ENCODE results near the gene IL21R.
"Not testable (repeated sequence)": the region's sequence is repeated elsewhere in the genome, so short reads cannot be mapped to it uniquely, and the experiment has no call there.

The IL21R gene

DNA sequence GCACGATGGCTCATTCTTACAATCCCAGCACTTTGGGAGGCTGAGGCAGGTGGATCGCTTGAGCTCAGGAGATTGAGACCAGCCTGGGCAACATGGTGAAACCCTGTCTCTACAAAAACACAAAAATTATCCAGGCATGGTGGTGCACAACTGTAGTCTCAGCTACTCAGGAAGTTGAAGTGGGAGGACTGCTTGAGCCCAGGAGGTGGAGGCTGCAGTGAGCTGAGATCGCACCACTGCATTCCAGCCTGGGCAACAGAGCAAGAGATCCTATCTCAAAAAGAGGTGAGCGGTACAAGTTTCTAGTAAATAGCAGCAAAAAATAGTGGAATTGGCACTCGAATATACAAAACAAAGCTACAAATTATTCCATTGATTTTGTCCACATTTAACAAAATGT, 31.2 kb downstream of the IL21R start:
- H3K27me3 ChIP-seq (ENCODE audit: control insufficient read depth in 2 of 2, insufficient read depth in 2 of 2, low read length in 2 of 2); H3K4me1 ChIP-seq (ENCODE audit: control insufficient read depth in 2 of 2, insufficient read depth in 2 of 2, low read length in 2 of 2); H3K27ac ChIP-seq (ENCODE audit: low read depth in 2 of 2, low read length in 2 of 2); H3K36me3 ChIP-seq (ENCODE audit: control insufficient read depth in 2 of 2, insufficient read depth in 2 of 2, low read length in 2 of 2); H3K9me3 ChIP-seq (ENCODE audit: control insufficient read depth in 2 of 2, low read length in 2 of 2); H3K9ac ChIP-seq (ENCODE audit: low read depth in 1 of 2, low read length in 2 of 2); H3K4me3 ChIP-seq (ENCODE audit: low read length in 2 of 2): not testable (repeated sequence)

DNA sequence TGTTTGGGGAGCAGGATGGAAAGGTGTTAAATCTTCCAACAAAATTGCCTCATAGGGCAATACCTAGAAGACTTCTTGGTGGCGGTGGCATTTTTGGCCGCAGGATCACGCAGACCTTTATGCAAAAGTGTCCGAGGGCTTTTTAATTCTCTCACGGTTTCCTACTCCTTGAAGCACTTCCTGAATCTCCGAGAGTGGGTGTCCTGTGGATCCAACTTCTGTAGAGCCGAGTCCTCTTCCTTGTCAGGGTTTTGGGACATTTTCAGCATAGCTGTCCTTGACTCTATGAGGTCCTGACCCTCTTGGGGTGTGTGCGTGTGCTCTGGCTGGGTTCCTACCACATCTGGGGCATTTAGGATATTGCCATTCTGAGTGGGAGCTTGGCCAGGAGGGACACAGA, 31.7 kb downstream of the IL21R start:
- Histone ChIP-seq H3K27ac (ENCODE audit: low read depth in 2 of 2, low read length in 2 of 2) (no peak overlapping the region), H3K36me3 (ENCODE audit: control insufficient read depth in 2 of 2, insufficient read depth in 2 of 2, low read length in 2 of 2) (no peaks in the 10 kb centered on the region), H3K27me3 (ENCODE audit: control insufficient read depth in 2 of 2, insufficient read depth in 2 of 2, low read length in 2 of 2) (no peaks in the 10 kb centered on the region), H3K9me3 (ENCODE audit: control insufficient read depth in 2 of 2, low read length in 2 of 2) (no peaks in the 10 kb centered on the region), H3K4me3 (ENCODE audit: low read length in 2 of 2) (no peak overlapping the region), H3K9ac (ENCODE audit: low read depth in 1 of 2, low read length in 2 of 2) (no peak overlapping the region), H3K4me1 (ENCODE audit: control insufficient read depth in 2 of 2, insufficient read depth in 2 of 2, low read length in 2 of 2) (no peaks in the 10 kb centered on the region)

DNA sequence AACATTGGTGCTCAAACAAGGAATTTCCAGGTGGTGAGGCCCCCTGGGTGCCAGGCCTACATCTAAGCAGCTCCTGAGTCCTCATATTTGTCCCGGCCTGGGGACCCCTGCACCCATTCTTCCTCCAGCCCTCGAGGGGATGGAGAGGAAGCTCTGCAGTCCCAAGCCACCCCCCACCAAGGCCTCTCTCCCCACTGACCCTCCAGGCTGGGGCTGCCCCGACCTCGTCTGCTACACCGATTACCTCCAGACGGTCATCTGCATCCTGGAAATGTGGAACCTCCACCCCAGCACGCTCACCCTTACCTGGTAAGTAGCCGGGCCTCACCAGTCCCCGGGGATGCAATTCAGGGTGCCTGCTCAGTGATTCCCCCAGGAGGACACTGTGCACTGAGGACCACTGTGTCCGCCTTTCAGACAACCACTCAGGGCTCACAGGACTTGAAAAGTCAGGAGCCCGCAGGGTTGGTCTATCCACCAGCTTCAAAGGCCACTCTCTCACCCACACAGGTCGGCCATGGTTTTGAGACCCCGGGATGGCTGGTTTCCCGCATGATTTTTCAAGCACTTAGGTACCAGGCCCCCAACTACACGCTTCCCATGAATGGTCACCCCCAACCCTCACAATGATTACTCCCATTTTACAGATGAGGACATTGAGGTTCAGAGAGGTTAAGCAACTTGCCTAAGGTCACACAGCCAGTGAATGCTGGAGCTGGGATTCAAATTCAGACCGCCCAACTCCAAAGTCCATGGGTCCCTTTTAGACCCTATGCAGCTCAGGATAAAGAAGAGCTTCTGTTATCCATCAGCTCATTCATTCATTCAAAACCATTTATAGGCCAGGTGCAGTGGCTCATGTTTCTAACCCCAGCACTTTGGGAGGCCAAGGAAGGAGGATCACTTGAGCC, 32.4 kb downstream of the IL21R start:
- Histone ChIP-seq H3K4me1 (ENCODE audit: control insufficient read depth in 2 of 2, insufficient read depth in 2 of 2, low read length in 2 of 2) (no peaks in the 10 kb centered on the region), H3K36me3 (ENCODE audit: control insufficient read depth in 2 of 2, insufficient read depth in 2 of 2, low read length in 2 of 2) (no peaks in the 10 kb centered on the region), H3K27ac (ENCODE audit: low read depth in 2 of 2, low read length in 2 of 2) (no peak overlapping the region), H3K9me3 (ENCODE audit: control insufficient read depth in 2 of 2, low read length in 2 of 2) (no peaks in the 10 kb centered on the region), H3K4me3 (ENCODE audit: low read length in 2 of 2) (no peak overlapping the region), H3K27me3 (ENCODE audit: control insufficient read depth in 2 of 2, insufficient read depth in 2 of 2, low read length in 2 of 2) (no peaks in the 10 kb centered on the region), H3K9ac (ENCODE audit: low read depth in 1 of 2, low read length in 2 of 2) (no peak overlapping the region)

DNA sequence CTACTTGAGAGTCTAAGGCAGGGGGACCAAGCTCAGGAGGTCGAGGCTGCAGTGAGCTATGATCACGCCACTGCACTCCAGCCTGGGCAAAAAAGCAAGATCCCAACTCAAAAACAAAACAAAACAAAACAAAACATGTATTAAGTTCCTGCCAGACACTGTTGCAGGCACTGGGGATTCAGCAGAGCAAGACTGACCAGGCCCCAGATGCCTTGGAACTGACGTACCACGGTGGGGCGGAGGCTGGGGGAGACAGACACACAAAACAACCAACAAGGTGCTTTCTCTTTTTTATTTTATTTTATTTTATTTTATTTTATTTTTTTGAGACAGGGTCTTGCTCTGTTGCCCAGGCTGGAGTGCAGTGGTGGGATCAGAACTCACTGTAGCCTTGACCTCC, 33.2 kb downstream of the IL21R start:
- H3K27ac ChIP-seq (ENCODE audit: low read depth in 2 of 2, low read length in 2 of 2); H3K4me1 ChIP-seq (ENCODE audit: control insufficient read depth in 2 of 2, insufficient read depth in 2 of 2, low read length in 2 of 2); H3K9me3 ChIP-seq (ENCODE audit: control insufficient read depth in 2 of 2, low read length in 2 of 2); H3K4me3 ChIP-seq (ENCODE audit: low read length in 2 of 2); H3K9ac ChIP-seq (ENCODE audit: low read depth in 1 of 2, low read length in 2 of 2); H3K36me3 ChIP-seq (ENCODE audit: control insufficient read depth in 2 of 2, insufficient read depth in 2 of 2, low read length in 2 of 2); H3K27me3 ChIP-seq (ENCODE audit: control insufficient read depth in 2 of 2, insufficient read depth in 2 of 2, low read length in 2 of 2): not testable (repeated sequence)

DNA sequence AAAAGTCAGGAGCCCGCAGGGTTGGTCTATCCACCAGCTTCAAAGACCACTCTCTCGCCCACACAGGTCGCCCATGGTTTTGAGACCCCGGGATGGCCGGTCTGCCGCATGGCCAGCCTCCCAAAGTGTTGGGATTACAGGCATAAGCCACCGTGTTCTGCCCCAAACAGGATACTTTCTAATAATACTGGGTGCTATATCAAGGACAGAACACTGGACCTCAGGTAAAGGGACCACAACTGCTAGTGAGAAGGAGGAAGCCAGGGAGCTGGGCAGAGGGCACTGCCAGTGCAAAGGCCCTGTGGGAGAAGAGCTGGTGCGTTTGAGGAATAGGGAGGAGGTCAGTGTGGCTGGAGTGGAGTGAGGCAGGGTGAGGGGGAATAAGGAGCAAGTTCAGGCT, 34.1 kb downstream of the IL21R start:
- Histone ChIP-seq H3K4me1 (ENCODE audit: control insufficient read depth in 2 of 2, insufficient read depth in 2 of 2, low read length in 2 of 2) (no peaks in the 10 kb centered on the region), H3K36me3 (ENCODE audit: control insufficient read depth in 2 of 2, insufficient read depth in 2 of 2, low read length in 2 of 2) (no peaks in the 10 kb centered on the region), H3K9me3 (ENCODE audit: control insufficient read depth in 2 of 2, low read length in 2 of 2) (no peaks in the 10 kb centered on the region), H3K9ac (ENCODE audit: low read depth in 1 of 2, low read length in 2 of 2) (no peak overlapping the region), H3K4me3 (ENCODE audit: low read length in 2 of 2) (no peak overlapping the region), H3K27ac (ENCODE audit: low read depth in 2 of 2, low read length in 2 of 2) (no peak overlapping the region), H3K27me3 (ENCODE audit: control insufficient read depth in 2 of 2, insufficient read depth in 2 of 2, low read length in 2 of 2) (no peaks in the 10 kb centered on the region)

DNA sequence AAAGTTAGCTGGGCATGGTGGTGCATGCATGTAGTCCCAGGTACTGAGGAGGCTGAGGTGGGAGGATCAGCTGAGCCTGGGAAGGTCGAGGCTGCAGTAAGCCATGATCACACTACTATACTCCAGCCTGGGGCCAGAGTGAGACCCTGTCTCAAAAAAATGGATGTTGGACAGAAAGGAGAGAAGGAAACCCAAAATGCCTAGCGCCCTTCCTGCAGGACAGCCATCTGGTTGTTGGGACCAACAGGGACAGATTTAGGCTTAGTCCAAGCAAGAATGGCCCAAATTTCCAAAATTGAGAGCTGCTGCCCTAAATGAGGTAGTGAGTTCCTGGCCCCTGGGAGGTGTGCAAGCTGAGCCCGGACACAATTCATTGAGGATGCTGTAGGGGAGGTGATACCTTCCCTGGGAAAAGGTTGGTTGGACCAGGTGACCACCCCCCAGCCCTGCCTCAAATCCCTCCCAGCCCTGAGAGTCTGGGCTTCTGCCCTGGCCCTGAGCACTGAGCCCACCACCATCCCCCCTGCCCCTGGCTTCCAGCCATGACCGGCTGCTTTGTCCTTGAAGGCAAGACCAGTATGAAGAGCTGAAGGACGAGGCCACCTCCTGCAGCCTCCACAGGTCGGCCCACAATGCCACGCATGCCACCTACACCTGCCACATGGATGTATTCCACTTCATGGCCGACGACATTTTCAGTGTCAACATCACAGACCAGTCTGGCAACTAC, 35.1 kb downstream of the IL21R start:
- no peak overlapping the region for H3K9ac ChIP-seq (ENCODE audit: low read depth in 1 of 2, low read length in 2 of 2)
- H3K4me3 ChIP-seq (ENCODE audit: low read length in 2 of 2), result no peak overlapping the region
- H3K27ac ChIP-seq (ENCODE audit: low read depth in 2 of 2, low read length in 2 of 2), result no peak overlapping the region
- no peaks in the 10 kb centered on the region for H3K9me3 ChIP-seq (ENCODE audit: control insufficient read depth in 2 of 2, low read length in 2 of 2)
- H3K27me3 ChIP-seq (ENCODE audit: control insufficient read depth in 2 of 2, insufficient read depth in 2 of 2, low read length in 2 of 2), result no peaks in the 10 kb centered on the region
- H3K36me3 ChIP-seq (ENCODE audit: control insufficient read depth in 2 of 2, insufficient read depth in 2 of 2, low read length in 2 of 2), result no peaks in the 10 kb centered on the region
- H3K4me1 ChIP-seq (ENCODE audit: control insufficient read depth in 2 of 2, insufficient read depth in 2 of 2, low read length in 2 of 2), result no peaks in the 10 kb centered on the region

DNA sequence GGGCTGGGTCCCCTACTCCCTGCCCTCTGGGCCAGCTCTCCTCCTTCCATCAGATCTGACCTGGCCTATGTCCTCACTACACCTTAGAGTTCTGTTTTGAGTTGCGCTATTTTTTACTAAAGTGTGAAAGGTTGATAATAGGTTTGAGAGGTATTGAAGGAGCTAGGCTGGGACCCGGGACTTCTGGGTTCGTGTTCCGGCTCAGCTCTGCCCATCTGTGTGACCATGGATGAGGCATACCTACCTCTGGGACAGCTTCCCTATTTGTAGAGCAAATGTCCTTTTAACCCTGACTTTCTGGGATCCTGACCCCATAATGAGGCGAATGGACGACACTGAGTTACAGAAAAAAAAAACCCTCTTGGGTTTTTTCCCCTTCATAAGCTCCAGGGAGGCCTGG, 36.0 kb downstream of the IL21R start:
- no peak overlapping the region for H3K9ac ChIP-seq (ENCODE audit: low read depth in 1 of 2, low read length in 2 of 2)
- H3K27ac ChIP-seq (ENCODE audit: low read depth in 2 of 2, low read length in 2 of 2), result no peak overlapping the region
- H3K36me3 ChIP-seq (ENCODE audit: control insufficient read depth in 2 of 2, insufficient read depth in 2 of 2, low read length in 2 of 2), result no peaks in the 10 kb centered on the region
- H3K9me3 ChIP-seq (ENCODE audit: control insufficient read depth in 2 of 2, low read length in 2 of 2), result no peaks in the 10 kb centered on the region
- H3K4me3 ChIP-seq (ENCODE audit: low read length in 2 of 2), result no peak overlapping the region
- no peaks in the 10 kb centered on the region for H3K27me3 ChIP-seq (ENCODE audit: control insufficient read depth in 2 of 2, insufficient read depth in 2 of 2, low read length in 2 of 2)
- no peaks in the 10 kb centered on the region for H3K4me1 ChIP-seq (ENCODE audit: control insufficient read depth in 2 of 2, insufficient read depth in 2 of 2, low read length in 2 of 2)

DNA sequence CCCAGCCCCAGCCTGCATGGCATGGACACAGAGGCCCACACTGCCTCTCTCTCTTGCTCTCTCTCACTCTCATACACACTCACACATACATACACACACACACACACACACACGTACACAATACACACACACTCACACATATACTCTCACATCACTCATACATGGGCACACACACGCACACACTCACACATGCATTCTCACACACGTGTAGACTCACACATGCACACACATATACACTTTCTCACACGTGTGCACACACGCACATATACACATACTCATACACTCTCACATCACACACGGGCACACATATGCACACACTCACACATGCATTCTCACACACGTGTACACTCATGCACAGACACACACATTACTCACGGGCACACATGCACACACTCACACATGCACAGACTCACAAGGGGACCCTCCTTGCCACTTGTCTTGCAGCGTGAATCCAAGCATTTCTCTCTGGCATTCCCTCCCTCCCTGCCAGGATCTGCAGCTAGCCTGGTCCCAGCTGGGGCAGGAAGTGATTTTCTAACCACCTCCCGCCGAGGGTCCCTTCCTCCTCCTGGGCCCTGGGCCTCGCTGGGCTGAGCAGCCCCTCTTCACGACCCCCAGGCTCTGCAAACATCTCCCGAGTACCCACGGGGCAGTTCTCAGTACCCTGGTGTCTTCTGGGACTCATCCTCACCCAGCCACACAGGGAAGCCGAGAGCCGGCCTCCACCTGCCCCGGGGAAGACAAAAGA, 37.5 kb downstream of the IL21R start:
- H3K9ac ChIP-seq (ENCODE audit: low read depth in 1 of 2, low read length in 2 of 2), result no peak overlapping the region
- peaks cover 0 to under 1% of the 10 kb centered on the region in 2 donors for H3K9me3 ChIP-seq (ENCODE audit: control insufficient read depth in 2 of 2, low read length in 2 of 2)
- no peaks in the 10 kb centered on the region for H3K4me1 ChIP-seq (ENCODE audit: control insufficient read depth in 2 of 2, insufficient read depth in 2 of 2, low read length in 2 of 2)
- no peaks in the 10 kb centered on the region for H3K27me3 ChIP-seq (ENCODE audit: control insufficient read depth in 2 of 2, insufficient read depth in 2 of 2, low read length in 2 of 2)
- H3K36me3 ChIP-seq (ENCODE audit: control insufficient read depth in 2 of 2, insufficient read depth in 2 of 2, low read length in 2 of 2), result no peaks in the 10 kb centered on the region
- H3K27ac ChIP-seq (ENCODE audit: low read depth in 2 of 2, low read length in 2 of 2), result no peak overlapping the region
- no peak overlapping the region for H3K4me3 ChIP-seq (ENCODE audit: low read length in 2 of 2)

DNA sequence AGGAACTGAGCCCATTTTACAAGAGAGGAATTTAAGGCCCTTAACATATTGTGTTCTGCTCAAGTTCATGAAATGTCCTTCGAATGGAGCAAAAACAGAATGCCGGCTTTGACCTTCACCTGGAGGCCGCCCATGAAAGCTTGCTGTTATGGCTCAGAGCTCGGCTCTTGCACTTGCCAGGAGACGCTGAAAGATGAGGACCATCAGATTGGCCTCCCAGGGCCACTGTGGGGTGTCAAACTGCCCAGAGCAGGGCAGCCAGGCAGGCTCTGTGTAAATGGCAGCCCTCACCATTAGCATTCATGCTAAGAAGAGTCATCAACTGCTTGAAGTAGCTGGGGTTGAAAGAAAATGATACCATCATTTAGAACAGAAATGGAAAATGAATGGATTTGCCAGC, 39.3 kb downstream of the IL21R start:
- H3K27ac ChIP-seq (ENCODE audit: low read depth in 2 of 2, low read length in 2 of 2), result no peak overlapping the region
- no peaks in the 10 kb centered on the region for H3K36me3 ChIP-seq (ENCODE audit: control insufficient read depth in 2 of 2, insufficient read depth in 2 of 2, low read length in 2 of 2)
- no peak overlapping the region for H3K9ac ChIP-seq (ENCODE audit: low read depth in 1 of 2, low read length in 2 of 2)
- no peak overlapping the region for H3K4me3 ChIP-seq (ENCODE audit: low read length in 2 of 2)
- H3K9me3 ChIP-seq (ENCODE audit: control insufficient read depth in 2 of 2, low read length in 2 of 2), result peaks cover 0 to 6% of the 10 kb centered on the region in 2 donors
- no peaks in the 10 kb centered on the region for H3K27me3 ChIP-seq (ENCODE audit: control insufficient read depth in 2 of 2, insufficient read depth in 2 of 2, low read length in 2 of 2)
- no peaks in the 10 kb centered on the region for H3K4me1 ChIP-seq (ENCODE audit: control insufficient read depth in 2 of 2, insufficient read depth in 2 of 2, low read length in 2 of 2)

DNA sequence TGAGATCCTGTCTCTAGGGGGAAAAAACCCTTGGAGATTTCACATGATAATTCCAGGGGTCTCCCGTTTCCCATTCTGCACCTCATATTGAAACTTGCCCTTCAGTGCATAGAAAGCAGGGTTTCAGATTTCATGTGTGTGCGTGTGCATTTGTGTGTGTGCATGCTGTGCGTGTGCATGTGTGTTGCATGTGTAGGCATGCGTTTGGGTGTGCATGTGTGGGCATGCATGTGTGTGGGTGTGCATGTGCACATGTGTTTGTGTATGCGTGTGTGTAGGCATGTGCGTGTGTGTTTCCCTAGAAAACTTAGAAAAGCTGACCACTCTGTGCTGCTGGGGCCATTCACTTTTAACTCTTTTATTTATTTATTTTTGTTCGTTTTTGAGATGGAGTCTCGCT, 40.0 kb downstream of the IL21R start:
- Histone ChIP-seq H3K36me3 (ENCODE audit: control insufficient read depth in 2 of 2, insufficient read depth in 2 of 2, low read length in 2 of 2) (no peaks in the 10 kb centered on the region), H3K4me1 (ENCODE audit: control insufficient read depth in 2 of 2, insufficient read depth in 2 of 2, low read length in 2 of 2) (no peaks in the 10 kb centered on the region), H3K27ac (ENCODE audit: low read depth in 2 of 2, low read length in 2 of 2) (no peak overlapping the region), H3K9me3 (ENCODE audit: control insufficient read depth in 2 of 2, low read length in 2 of 2) (peaks cover 0 to 6% of the 10 kb centered on the region in 2 donors), H3K9ac (ENCODE audit: low read depth in 1 of 2, low read length in 2 of 2) (no peak overlapping the region), H3K27me3 (ENCODE audit: control insufficient read depth in 2 of 2, insufficient read depth in 2 of 2, low read length in 2 of 2) (no peaks in the 10 kb centered on the region), H3K4me3 (ENCODE audit: low read length in 2 of 2) (no peak overlapping the region)

Measured in mucosa of rectum (tissue), 2 donors.